NOMO-1 treated with DMSO at 0.1 percent for 48 hours (cell line): Measurements from ENCODE around the gene SPAG9.
A peak's percentile ranks its signal among the peaks of the same experiment; 100 is the strongest.

Experiments
- DNase-seq: peaks from one replicate; lab custom pipeline; 2025; ENCODE audit not compliant: unreplicated experiment; lab: John Stamatoyannopoulos, UW

SPAG9 gene

DNA sequence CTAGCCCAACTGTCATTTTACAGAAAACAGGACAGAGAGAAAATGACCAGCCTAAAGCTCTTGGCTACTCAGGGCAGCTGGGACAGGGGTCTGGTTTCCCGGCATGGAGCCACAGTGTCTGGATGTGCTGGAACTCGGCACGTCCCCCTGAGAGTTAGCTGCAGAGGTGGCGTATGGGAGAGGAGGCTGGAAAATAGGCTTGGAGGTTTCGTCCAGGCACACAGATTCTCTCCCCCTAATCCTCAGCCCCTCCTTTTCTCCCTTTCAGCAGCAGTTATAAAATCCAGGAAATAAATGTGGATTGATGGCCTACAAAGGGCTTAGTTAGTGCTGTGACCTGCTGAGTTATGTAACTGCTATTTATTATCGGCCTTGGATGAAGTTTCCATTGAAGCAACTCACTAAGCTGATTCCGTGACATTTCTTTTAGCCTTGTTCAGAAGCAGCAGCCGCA is 165.0 kb downstream of the SPAG9 start:
- no peak for DNase-seq

DNA sequence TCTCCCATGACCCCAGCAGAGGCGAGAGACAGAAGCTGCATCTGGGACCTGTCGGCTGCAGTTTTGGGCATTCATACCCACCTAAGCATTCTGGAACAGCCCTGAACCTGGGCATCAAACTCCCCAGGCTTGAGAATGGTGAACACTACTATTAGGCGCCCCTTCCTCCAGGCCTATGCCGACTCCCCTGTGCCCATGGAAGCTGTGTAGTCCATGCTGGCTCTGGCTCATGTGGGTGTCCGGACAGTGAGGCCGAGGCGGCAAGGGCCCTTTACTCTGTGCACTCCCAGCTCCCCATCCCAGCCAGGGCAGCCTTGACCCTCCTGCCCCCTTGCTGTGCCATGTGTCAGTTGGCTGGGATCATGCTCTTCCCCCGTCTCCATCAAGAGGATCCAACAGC is 165.5 kb downstream of the SPAG9 start:
- no peak for DNase-seq

DNA sequence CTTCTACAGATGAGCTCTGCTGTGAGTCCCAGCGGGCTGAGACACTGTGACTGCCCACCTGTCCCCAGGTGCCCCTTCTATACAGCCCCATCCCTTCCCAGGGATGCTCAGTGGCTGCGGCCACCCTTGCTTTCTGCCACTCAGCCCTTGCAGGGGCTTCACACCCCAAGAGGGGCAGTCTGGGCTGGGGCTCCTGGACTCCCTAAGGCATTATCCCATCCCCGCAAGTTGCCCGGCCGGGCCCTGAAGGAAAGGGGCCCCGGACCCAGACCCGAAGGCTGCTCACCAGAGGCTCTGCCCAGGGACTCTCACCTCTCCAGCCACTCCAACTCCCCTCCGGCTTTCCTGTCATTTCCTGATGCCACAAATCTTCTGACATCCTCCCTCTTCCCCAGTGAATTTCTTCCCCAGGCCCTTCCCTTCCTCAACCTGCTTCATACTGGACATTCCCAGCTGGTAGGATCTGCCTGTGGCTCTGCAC is 166.0 kb downstream of the SPAG9 start:
- no peak for DNase-seq

DNA sequence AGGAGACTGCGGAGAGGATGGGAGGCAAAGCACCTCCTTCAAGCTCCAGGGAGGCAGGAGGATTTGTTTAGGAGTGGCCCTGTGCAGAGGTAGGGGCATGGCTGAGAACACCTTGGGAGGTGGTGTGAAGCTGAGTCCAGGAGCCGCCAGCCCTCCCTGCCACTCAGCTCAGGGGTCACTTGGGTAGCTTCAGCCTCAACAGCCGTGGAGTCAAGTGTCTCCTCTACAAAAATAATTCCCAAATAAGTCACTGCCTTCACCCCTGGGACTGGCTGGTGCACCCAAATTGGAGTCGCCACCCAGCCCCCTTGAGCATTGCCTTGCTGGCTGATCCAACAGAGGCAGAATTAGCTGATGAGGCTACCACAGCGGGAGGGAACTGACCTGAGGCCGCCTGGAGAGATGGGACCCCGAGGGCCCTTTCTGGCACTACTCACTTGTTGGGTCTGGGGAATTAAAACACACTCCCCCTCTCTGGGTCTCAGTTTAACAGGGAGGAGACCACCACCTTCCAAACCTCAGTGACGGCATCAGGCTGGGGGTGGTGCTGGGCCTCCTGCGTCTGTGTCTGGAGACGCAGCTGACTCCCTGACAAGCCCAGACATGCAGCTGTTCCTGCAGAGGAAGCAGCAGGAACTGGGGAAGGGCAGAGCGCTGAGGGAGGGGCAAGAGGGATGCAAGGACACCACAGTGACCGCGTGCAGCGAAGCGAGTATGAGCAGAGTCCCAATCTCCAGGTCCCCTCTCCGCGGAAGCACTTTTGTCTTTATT is 166.7 kb downstream of the SPAG9 start:
- peak; percentile 49 for DNase-seq

DNA sequence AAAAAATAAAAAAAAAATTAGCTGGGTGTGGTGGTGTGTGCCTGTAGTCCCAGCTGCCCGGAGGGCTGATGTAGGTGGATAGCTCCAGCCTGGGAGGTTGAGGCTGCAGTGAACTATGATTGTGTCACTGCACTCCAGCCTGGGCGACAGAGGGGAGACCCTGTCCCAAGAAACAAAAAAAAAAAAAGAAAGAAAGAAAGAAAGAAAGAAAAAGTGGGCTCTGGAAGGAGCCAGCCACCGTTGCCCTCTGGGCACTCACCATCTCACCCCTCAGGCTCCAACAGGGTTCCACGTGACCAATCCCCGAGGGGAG is 167.2 kb downstream of the SPAG9 start:
- DNase-seq, result no peak

DNA sequence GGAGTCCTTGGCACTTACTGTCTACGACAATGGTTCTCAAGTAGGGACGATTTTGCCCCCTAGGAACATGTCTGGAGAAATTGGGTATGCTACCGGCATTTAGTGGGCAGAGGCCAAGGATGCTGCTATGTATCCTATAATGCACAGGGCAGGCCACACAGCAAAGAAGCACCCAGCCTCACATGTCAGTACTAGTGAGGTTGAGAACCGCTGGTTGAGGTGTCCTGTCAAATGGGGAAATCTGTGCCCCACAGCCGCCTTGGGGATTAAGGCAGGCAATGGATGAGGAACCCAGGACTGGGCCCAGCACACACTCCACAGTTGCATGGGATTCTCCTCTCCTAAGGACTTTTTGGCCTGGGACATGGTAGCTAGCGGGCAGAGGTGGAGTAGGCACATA is 167.8 kb downstream of the SPAG9 start:
- DNase-seq, result no peak

DNA sequence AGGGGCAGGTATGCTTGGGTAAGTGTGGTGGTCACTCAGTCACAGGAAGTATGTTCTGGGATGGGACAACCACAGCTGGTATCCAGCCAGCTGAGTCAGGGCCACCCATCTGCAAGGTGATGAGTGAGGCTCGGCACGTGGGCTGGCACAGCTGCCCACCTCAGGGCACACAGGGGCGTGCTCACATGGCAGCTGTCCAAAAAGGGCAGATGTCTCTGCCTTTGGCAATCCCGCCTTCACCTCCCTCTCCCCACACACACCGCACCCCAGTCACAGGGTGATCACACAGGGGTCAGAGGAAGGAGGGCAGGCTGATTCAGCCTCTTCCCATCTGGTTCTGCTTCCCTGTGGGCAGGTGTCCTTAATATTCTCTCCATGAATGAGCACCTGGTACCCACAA is 168.7 kb downstream of the SPAG9 start:
- no peak for DNase-seq

DNA sequence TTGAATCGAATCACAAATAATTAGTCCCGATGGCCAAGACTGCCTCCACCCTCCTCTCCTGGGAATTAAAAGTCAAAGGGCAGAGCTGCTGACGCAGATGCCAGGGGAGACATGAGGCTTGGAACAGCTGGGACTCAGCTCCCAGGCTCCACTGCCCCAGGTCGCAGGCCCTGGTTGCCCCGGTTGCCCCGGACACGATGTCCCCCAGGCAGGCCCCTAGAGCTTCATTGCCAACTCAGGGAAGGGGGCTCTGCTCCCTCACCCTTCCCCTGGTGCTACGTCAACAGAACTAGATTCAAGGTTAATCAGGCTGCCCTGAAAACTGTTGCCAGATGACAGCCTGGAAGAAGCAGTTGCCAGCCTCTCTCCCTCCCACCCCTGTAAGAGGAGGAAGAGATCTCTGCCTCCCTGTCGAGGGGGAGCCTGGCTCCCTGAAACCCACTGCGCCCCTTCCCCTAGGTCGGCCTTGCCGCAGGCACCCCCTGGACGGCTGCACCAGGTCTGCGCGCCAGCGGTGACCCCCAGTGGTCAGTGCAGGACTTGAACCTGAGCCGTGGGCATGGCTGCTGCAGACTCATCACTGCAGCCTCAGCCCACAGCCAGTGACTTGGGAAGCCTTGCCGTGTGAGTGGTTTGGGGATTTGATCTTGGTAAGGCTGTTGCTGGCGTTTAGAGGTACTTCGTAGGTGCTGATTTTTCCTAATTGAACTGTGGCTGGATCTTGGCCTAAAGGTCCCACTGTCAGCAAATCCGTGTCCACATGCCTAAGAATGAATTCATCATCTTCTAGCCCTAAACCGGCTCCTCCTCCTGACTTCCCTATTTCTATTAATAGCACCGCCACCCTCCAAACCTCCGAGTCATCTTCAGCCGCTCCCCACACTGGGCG is 170.4 kb downstream of the SPAG9 start:
- peak; percentile 93 for DNase-seq

DNA sequence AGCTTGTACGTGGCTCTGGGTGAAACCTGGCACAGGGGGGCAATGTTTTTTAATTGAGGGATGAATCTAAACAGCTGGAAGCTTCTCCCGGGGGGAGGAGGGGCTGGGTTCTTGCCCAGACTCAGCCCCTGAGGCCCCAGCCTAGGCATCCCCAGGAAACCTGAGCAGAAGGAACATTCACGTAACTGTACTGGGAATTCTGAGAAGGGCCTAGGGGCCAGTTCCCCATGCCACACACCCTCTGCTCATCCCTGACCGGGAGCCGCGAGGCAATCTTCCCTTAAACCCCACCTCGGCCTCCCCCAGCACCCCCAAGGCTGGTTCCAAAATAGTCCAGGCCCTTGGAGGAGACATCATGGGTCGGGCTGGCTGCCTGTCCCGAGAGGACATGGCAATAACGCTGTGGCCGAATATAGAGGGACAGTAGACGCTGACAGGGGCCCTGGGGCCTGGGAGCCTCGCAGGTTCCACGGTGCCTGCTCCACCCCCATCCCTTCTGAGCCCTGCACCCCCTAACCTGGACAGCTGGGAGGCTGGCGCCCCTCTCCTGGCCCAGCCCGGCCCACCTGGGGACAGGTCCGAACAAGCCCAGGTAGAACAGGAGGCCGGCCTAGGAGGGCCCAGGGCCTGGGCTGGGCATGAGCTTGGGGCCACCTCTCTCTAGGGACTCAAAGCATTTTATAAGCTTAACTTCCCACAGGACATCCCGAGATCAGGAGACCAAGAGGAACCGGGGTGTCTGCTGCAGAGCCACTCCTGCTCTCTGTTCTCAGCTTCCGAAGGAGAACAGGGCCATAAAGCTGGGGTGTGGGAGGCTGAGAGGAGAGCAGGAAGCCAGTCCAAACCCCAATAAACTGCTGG is 171.3 kb downstream of the SPAG9 start:
- no peak for DNase-seq

DNA sequence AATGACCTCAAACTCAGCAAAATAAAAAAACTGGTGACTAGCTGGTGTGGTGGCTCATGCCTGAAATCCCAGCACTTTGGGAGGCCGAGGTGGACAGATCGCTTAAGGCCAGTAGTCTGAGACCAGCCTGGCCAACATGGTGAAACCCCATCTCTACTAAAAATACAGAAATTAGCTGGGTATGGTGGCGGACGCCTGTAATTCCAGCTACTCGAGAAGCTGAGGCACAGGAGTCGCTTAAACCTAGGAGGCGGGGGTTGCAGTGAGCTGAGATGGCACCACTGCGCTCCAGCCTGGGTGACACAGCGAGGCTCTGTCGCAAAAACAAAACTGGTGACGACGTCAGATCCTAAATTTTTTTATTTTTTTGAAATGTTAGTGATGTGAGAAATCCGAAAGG is 172.0 kb downstream of the SPAG9 start:
- DNase-seq, result no peak

DNA sequence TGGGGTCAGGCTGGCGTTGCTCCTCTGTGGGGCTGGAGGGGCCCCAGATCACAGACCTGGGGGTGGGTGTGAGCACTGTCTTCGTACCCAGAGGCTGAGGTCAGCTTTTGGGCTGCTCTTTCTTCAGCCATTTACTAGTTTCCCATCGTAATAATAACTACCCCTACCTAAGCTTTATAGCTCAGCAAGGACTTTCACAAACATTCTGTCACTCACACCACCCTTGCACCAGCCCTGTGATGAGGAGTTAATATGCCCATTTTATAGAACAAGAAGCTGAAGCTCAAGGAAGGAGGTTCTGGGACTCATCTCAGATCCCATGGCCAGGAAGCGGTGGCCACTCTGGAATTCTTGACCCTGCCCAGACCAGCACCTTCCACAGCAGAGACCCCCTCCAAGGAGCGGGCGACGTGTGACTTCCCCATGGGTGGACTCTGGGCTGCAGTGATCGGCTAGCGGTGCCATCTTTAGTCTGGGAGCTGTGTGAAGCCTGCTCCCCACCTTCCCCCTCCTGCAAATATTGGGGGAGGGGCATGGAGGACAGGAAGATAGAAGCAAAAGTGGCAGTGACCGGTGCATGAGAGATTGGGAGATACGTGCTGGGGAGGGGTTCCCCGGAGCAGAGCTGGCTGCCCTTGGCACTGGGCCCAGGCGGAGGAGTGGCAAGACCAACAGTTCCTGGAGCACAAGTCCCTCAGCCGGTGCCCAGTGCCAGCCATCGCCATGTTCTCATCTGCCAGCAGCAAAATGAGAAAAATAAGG is 172.7 kb downstream of the SPAG9 start:
- DNase-seq, result no peak

DNA sequence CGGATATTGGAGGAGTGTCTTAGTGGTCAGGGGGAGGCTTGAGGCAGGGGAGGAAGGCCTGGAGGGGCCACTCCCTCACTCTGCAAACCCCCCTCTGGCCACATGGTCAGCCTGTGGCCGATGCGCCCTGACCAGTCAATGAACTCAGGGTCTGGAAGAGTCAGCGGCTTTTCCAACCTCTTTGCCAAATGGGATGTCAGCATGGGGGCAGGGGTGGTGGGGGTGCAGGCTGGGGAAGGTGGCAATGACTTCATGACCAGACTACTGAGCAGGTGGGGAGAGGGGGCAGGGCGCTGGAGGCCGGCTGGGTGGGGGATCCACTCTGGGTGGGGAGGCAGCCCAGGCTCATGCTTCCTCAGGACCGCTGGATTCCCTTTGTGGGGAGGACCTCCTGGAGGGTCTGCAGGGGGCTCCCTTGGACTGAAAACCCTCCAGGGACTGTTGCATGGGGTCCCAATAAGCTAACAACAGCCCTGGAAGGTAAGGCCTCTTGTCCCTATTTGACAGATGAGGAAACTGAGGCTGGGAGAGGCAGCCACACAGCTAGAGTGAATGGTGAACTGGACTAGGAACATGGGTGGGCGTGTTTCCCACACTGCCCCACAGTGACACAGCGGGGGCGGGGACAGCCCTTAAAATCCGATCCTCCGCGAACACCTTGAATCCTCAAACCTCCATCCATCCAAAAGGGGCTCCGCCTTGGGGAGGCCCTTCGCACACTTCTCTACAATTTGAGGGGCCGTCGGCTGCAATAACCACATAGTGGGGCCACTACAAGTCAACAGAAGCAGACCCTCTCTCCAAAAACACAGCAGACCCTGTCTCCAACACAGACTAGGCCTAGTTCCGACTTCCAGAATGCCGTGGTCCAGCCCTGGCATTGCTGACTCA is 173.5 kb downstream of the SPAG9 start:
- DNase-seq, result no peak

DNA sequence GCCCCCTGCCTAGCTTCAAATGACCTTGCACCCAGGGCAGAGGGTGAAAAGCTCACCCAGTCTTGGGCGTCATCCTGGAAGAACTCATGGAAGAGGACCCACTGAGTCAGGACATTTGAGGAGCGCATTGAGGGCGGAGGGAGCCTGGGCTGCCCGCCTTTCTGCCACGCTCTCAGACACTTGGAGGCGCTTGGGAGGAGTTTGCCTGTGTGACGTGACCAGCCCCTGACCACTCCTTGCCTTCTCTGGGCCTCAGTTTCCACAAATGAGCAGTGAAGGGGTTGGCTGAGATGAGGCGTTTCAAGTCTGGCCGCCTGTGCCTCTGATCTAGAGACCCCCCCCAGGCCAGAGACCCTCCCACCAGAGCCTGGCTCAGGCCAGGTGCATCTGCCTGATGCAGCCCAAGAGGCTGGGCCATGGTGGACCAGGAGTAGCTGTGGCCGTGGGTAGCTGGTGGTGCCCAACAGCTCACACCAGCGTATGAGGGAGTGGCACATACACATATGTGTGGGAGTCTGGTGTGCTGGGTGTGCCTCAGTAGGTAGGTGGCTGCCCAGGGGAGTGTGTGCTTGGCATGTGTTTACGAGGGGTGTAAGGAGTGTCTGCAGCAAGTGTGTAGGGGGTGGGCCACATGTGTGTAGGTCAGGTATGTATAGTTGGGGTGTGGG is 174.3 kb downstream of the SPAG9 start:
- no peak for DNase-seq

DNA sequence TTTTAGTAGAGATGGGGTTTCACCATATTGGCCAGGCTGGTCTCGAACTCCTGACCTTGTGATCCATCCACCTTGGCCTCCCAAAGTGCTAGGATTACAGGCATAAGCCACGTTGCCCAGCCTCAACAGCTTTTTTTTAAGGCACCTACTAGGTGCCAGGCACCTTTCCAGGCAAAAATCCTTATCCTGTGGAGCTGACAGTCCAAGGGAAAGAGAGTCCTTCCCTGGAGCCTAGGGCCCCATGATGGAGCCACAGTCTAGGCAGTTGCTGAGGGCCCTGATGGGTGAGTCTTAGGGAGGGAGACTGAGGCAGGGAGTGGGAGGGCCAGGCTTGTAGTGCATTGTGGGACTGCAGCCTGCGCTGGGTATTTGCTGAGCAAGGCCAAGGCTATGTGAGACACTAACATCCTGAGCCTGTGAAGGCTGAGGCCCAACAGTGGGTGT is 174.9 kb downstream of the SPAG9 start:
- no peak for DNase-seq

DNA sequence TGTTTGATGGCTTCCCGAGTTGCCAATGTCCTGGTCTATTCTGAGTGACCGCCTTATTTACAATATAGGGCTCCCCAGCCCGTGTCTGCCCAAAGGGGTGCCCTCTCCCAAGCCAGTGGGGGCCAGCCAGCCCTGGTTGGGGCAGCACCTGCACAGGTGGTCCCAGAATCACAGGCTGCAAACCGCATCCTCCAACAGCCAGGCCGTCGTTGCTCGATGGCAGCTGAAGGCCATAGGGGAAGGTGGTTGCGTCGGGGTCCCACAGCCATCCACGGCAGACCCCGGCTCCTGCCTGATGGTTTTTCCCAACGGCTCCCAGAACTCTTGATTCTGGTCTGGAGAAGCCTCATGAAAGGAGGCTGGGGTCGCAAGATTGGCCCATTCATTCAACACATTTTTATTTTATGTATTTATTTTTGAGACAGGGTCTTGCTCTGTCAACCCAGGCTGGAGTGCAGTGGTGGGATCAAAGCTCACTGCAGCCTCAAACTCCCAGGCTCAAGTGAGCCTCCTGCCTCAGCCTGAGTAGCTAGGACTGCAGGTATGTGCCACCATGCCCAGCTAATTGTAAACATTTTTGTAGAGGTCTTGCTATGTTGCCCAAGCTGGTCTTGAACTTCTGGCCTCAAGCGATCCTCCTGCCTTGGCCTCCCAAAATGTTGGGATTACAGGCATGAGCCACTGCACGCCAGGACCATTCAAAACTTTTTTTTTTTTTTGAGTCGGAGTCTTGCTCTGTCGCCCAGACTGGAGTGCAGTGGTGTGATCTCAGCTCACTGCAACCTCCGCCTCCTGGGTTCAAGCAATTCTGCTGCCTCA is 175.6 kb downstream of the SPAG9 start:
- no peak for DNase-seq

DNA sequence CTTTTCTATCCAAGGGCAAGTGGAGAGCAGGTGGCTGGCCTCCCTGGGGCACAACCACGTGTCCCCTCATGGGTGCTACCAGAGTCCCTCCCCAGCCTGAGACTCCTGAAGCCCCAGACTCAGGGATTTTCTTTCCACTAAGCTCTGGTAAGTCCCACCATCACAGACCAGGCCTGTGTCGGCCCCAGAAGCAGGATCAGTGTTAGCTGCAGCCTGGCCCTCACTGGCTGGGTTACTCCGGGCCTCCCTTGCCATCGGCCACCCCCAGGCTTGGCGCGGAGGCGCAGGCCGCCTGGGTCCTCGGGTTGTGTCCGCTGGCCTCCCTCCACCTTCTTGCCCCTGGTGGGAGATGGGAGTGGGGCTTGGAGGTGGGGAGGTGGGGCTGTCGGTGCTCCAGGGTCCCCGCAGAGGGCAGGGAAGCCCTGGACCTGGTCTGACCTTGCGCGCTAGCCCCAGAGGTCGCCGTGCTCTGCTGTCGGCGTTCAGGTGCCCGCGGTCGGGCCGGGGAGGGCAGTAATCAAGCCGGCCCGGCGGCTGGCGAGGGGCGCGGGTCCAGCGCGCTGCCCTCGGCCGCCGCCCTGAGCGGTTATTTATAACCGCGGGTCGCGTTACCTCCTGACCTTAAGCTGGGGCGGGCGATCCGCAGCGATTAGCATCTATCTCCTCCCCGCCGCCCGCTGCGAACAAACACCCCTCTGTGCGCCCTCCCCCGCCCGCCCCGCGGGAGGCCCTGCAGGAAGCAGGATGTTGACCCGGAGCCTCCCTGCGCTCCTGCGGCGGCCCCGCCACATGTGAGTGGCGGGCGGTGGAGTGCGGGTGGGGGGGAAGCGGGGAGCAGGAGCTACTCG is 176.4 kb downstream of the SPAG9 start:
- peak; percentile 62 for DNase-seq

DNA sequence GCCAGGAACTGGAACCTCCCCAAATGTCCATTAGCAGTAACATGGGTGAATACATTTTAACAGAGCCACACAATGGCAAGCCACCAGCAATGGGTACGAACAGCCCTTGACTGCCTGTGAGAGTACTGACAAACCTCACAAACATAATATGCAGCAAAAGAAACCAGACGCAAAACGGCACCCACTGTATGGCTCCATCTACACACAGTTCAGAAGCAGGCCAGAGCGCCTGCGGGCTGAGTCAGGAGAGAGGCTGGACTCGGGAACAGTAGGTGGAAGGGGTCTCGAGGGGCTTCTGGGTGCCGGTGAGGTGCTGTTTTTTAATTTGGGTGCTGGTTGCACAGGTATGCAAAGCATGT is 177.1 kb downstream of the SPAG9 start:
- no peak for DNase-seq
